ENCODE data around the gene ACTC1. TPM values are rescaled to one million over a fixed set of nuclear protein-coding genes. Genes with fewer than 3 reads are reported as not detected.

The ACTC1 gene
- total RNA-seq, 3 donors from 2014 or later, result 0.15 to 1.6 TPM; not detected in 1

GRCh38 chr15:34773917-34774316, 21.4 kb downstream of the ACTC1 start:
- TF ChIP-seq POLR2A (IDR thresholded peaks at IDR 0.05), result no peak
- TF ChIP-seq CTCF (IDR thresholded peaks at IDR 0.05), result no peak
- TF ChIP-seq POLR2AphosphoS5 (IDR thresholded peaks at IDR 0.05), result no peak
- Histone ChIP-seq H3K4me3 (no peak overlapping the region), H3K27ac (no peak overlapping the region), H3K9me3 (no peaks in the 10 kb centered on the region), H3K36me3 (no peaks in the 10 kb centered on the region), H3K27me3 (no peaks in the 10 kb centered on the region), H3K4me1 (no peaks in the 10 kb centered on the region)
- intact Hi-C loops (cut with DNase I; ENCODE audit: low total_unique reads), result no loop called here
- DNase-seq (ENCODE audit: low spot score in 2 of 2), result no peak

GRCh38 chr15:34773013-34773412, 22.3 kb downstream of the ACTC1 start:
- Histone ChIP-seq H3K36me3 (no peaks in the 10 kb centered on the region), H3K27me3 (no peaks in the 10 kb centered on the region), H3K27ac (no peak overlapping the region), H3K4me1 (no peaks in the 10 kb centered on the region), H3K9me3 (no peaks in the 10 kb centered on the region), H3K4me3 (no peak overlapping the region)
- no peak for TF ChIP-seq CTCF (IDR thresholded peaks at IDR 0.05)
- no peak for TF ChIP-seq POLR2AphosphoS5 (IDR thresholded peaks at IDR 0.05)
- no peak for TF ChIP-seq POLR2A (IDR thresholded peaks at IDR 0.05)
- intact Hi-C loops (cut with DNase I; ENCODE audit: low total_unique reads), result no loop called here
- DNase-seq (ENCODE audit: low spot score in 2 of 2), result no peak

GRCh38 chr15:34772312-34772711, 23.0 kb downstream of the ACTC1 start:
- DNase-seq (ENCODE audit: low spot score in 2 of 2), result no peak
- no peak overlapping the region for H3K27ac ChIP-seq
- no peaks in the 10 kb centered on the region for H3K36me3 ChIP-seq
- H3K9me3 ChIP-seq, result no peaks in the 10 kb centered on the region
- H3K4me3 ChIP-seq, result no peak overlapping the region
- intact Hi-C loops (cut with DNase I; ENCODE audit: low total_unique reads), result no loop called here
- H3K27me3 ChIP-seq, result no peaks in the 10 kb centered on the region
- no peak for TF ChIP-seq POLR2A (IDR thresholded peaks at IDR 0.05)
- TF ChIP-seq POLR2AphosphoS5 (IDR thresholded peaks at IDR 0.05), result no peak
- TF ChIP-seq CTCF (IDR thresholded peaks at IDR 0.05), result no peak
- H3K4me1 ChIP-seq, result no peaks in the 10 kb centered on the region

- no peak for DNase-seq (ENCODE audit: low spot score in 2 of 2)
- H3K4me1 ChIP-seq, result no peaks in the 10 kb centered on the region
- no peaks in the 10 kb centered on the region for H3K36me3 ChIP-seq
- TF ChIP-seq POLR2A (IDR thresholded peaks at IDR 0.05) (no peak), CTCF (IDR thresholded peaks at IDR 0.05) (no peak), POLR2AphosphoS5 (IDR thresholded peaks at IDR 0.05) (no peak)
- no peaks in the 10 kb centered on the region for H3K9me3 ChIP-seq
- H3K27ac ChIP-seq, result no peak overlapping the region
- H3K4me3 ChIP-seq, result no peak overlapping the region
- intact Hi-C loops (cut with DNase I; ENCODE audit: low total_unique reads), result no loop called here
- no peaks in the 10 kb centered on the region for H3K27me3 ChIP-seq
Observed at GRCh38 chr15:34769711-34770110, 25.6 kb downstream of the ACTC1 start.

- no peaks in the 10 kb centered on the region for H3K36me3 ChIP-seq
- no peaks in the 10 kb centered on the region for H3K27me3 ChIP-seq
- no peaks in the 10 kb centered on the region for H3K9me3 ChIP-seq
- H3K4me3 ChIP-seq, result no peak overlapping the region
- H3K27ac ChIP-seq, result no peak overlapping the region
- no peak for DNase-seq (ENCODE audit: low spot score in 2 of 2)
- no peaks in the 10 kb centered on the region for H3K4me1 ChIP-seq
- intact Hi-C loops (cut with DNase I; ENCODE audit: low total_unique reads), result no loop called here
- TF ChIP-seq POLR2AphosphoS5 (IDR thresholded peaks at IDR 0.05) (no peak), POLR2A (IDR thresholded peaks at IDR 0.05) (no peak), CTCF (IDR thresholded peaks at IDR 0.05) (no peak)
Observed at GRCh38 chr15:34768530-34768929, 26.8 kb downstream of the ACTC1 start.
